Neuronal stem cell (in vitro differentiated cells): ENCODE measurements around the gene ASH1L.
A peak's percentile ranks its signal among the peaks of the same experiment; 100 is the strongest.

Experiments used
- DNase-seq: peaks from one replicate; pipeline ENCODE4 v3.0.0-alpha.2; 2013; ENCODE audit warnings: low spot score
- H2AFZ ChIP-seq: one replicate; pipeline ENCODE4 v1.6.1; 2013; ENCODE audit warnings: mild to moderate bottlenecking, low read length, inconsistent platforms
- H2AK5ac ChIP-seq: 2 replicates; pipeline ENCODE4 v1.6.1; 2013; ENCODE audit warnings: low read depth, mild to moderate bottlenecking, inconsistent platforms, low read length, moderate library complexity, mixed read lengths
- H2BK120ac ChIP-seq: 2 replicates; pipeline ENCODE4 v1.6.1; 2013; ENCODE audit warnings: low read depth, mild to moderate bottlenecking, inconsistent platforms, low read length, moderate library complexity, mixed read lengths
- H2BK12ac ChIP-seq: one replicate; pipeline ENCODE4 v1.6.1; 2013; ENCODE audit warnings: low read length, inconsistent platforms
- H2BK15ac ChIP-seq: 2 replicates; pipeline ENCODE4 v1.6.1; 2013; ENCODE audit warnings: mild to moderate bottlenecking, low read length, inconsistent platforms, mixed read lengths
- H2BK5ac ChIP-seq: one replicate; pipeline ENCODE4 v1.6.1; 2013; ENCODE audit warnings: inconsistent platforms, mild to moderate bottlenecking, low read length, moderate library complexity
- H3K14ac ChIP-seq: one replicate; pipeline ENCODE4 v1.6.1; 2013; ENCODE audit warnings: low read length, inconsistent platforms
- H3K18ac ChIP-seq: 2 replicates; pipeline ENCODE4 v1.6.1; 2013; ENCODE audit warnings: low read length, inconsistent platforms
- H3K23ac ChIP-seq: 2 replicates; pipeline ENCODE4 v1.6.1; 2013; ENCODE audit warnings: low read depth, mild to moderate bottlenecking, mixed read lengths, low read length, inconsistent platforms; ENCODE audit not compliant: poor library complexity
- H3K27ac ChIP-seq: replicated peaks from 3 replicates; pipeline ENCODE4 v1.5.1; 2013; ENCODE audit warnings: low read length, inconsistent platforms
- H3K27me3 ChIP-seq, 3 experiments: 2 replicates each; pipeline ENCODE4 v1.6.1; 2013; ENCODE audit warnings: low read length in 3 of 3, mild to moderate bottlenecking in 2 of 3, inconsistent platforms in 1 of 3, low read depth in 1 of 3, mixed read lengths in 1 of 3, moderate library complexity in 1 of 3; ENCODE audit not compliant: control insufficient read depth in 3 of 3, insufficient read depth in 3 of 3
- H3K36me3 ChIP-seq, 2 donors: replicated peaks in 1 of 2; 2 replicates each; pipeline ENCODE4 v1.6.1; 2013; ENCODE audit warnings: low read length in 2 of 2; ENCODE audit not compliant: control insufficient read depth in 2 of 2, insufficient read depth in 2 of 2
- H3K4ac ChIP-seq: 2 replicates; pipeline ENCODE4 v1.6.1; 2013; ENCODE audit warnings: inconsistent platforms, mild to moderate bottlenecking, low read length, moderate library complexity
- H3K4me1 ChIP-seq, 2 donors: 1 replicate in 1 of 2; 2 replicates in 1 of 2; pipeline ENCODE4 v1.6.1; 2013; ENCODE audit warnings: low read length in 2 of 2, low read depth in 1 of 2; ENCODE audit not compliant: control insufficient read depth in 2 of 2, insufficient read depth in 1 of 2
- H3K4me2 ChIP-seq: one replicate; pipeline ENCODE4 v1.6.1; 2013; ENCODE audit warnings: mild to moderate bottlenecking, low read length, inconsistent platforms; ENCODE audit not compliant: insufficient read depth, poor library complexity, severe bottlenecking
- H3K4me3 ChIP-seq, 2 donors: 2 replicates each; pipeline ENCODE4 v1.5.1; 2013; ENCODE audit warnings: low read length in 2 of 2, mild to moderate bottlenecking in 2 of 2, inconsistent platforms in 1 of 2, moderate library complexity in 1 of 2
- H3K79me1 ChIP-seq: one replicate; pipeline ENCODE4 v1.6.1; 2013; ENCODE audit warnings: low read depth, mild to moderate bottlenecking, inconsistent platforms, low read length, moderate library complexity
- H3K9ac ChIP-seq: one replicate; pipeline ENCODE4 v1.6.1; 2013; ENCODE audit warnings: mild to moderate bottlenecking, low read depth, low read length, inconsistent platforms; ENCODE audit not compliant: poor library complexity
- H3K9me3 ChIP-seq, 2 donors: replicated peaks in 1 of 2; 2 replicates each; pipeline versions ENCODE3 to v1.6.1; 2013; ENCODE audit warnings: low read length in 2 of 2, mild to moderate bottlenecking in 2 of 2, inconsistent platforms in 1 of 2, low read depth in 1 of 2, mixed read lengths in 1 of 2, moderate library complexity in 1 of 2; ENCODE audit not compliant: control insufficient read depth in 2 of 2, insufficient read depth in 1 of 2
- H4K8ac ChIP-seq: one replicate; pipeline ENCODE4 v1.6.1; 2013; ENCODE audit warnings: low read depth, mild to moderate bottlenecking, inconsistent platforms, low read length, moderate library complexity
- H4K91ac ChIP-seq: one replicate; pipeline ENCODE4 v1.6.1; 2013; ENCODE audit warnings: low read length, low read depth, mild to moderate bottlenecking, inconsistent platforms; ENCODE audit not compliant: poor library complexity
- WGBS, 2 donors: extraction: QIAGEN DNeasy Blood & Tissue Kit; methylation state at CpG; one replicate each; pipeline ENCODE4 v1.1.7; 2013; ENCODE audit warnings: missing lambda C conversion rate in 2 of 2, mixed read lengths in 1 of 2; ENCODE audit not compliant: insufficient read length in 2 of 2, insufficient replicate concordance in 1 of 2; ENCODE audit errors: extremely low coverage in 2 of 2; 5-methylcytosine and 5-hydroxymethylcytosine counted together

The ASH1L gene

DNA sequence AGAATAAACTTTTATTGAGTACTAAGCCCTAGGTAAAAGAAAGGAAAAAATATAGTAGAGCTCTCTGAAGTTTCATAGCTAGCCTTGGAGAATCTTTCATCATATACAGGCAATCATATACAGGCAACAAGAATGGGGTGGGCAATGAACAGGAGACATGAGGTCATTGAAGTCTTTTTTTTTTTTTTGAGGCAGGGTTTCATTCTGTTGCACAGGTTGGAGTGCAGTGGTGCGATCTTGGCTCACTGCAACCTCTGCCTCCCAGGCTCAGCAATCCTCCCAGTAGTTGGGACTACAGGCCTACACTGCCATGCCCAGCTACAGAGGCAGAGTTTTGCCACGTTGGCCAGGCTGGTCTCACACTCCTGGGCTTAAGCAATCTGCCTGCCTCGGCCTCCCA, 219.8 kb downstream of the ASH1L start:
- no peak overlapping the region for H3K14ac ChIP-seq
- H4K91ac ChIP-seq = no peak overlapping the region
- no peak overlapping the region for H4K8ac ChIP-seq
- no peak overlapping the region for H3K23ac ChIP-seq
- no peak overlapping the region for H2BK15ac ChIP-seq
- H3K27me3 ChIP-seq = no peaks in the 10 kb centered on the region
- DNase-seq = no peak
- no peak overlapping the region for H3K9ac ChIP-seq
- no peak overlapping the region for H2AFZ ChIP-seq
- H3K4me3 ChIP-seq = no peak overlapping the region
- H3K4me2 ChIP-seq = no peak overlapping the region
- H3K79me1 ChIP-seq = no peaks in the 10 kb centered on the region
- no peaks in the 10 kb centered on the region for H3K4me1 ChIP-seq
- no CpG with 5 or more reads among the region's 3 CpGs for WGBS, 2 donors
- H2BK12ac ChIP-seq = no peak overlapping the region
- no peak overlapping the region for H3K4ac ChIP-seq
- no peak overlapping the region for H3K27ac ChIP-seq
- no peak overlapping the region for H3K18ac ChIP-seq
- H3K9me3 ChIP-seq = no peaks in the 10 kb centered on the region
- peaks cover 32 to 94% of the 10 kb centered on the region in 2 donors for H3K36me3 ChIP-seq
- H2AK5ac ChIP-seq = no peak overlapping the region
- H2BK5ac ChIP-seq = no peak overlapping the region
- H2BK120ac ChIP-seq = no peak overlapping the region

DNA sequence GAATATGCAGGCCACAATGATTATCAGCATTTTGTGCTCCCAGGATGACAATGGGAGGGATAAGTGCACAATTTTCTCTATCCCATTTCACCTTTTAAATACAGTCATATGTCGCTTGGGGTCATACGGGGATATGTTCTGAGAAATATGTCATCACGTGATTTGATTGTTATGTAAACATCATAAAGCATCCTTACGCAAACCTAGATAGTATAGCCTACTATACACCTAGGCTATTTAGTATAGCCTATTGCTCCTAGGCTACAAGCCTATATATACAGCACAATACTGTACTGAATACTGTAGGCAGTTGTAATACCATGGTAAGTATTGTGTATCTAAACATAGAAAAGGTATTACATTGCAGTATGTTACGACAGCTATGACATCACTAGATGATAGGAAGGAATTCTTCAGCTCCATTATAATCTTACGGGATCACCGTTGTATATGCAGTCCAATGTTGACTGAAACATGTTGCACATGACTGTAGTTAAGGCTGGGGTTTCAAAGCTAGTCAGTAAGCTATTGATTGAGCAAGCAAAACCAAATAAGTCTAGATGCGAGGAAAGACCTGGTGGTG, 223.0 kb downstream of the ASH1L start:
- H3K18ac ChIP-seq = no peak overlapping the region
- no peak overlapping the region for H2BK12ac ChIP-seq
- H2BK5ac ChIP-seq = no peak overlapping the region
- no peak overlapping the region for H3K9ac ChIP-seq
- H3K27me3 ChIP-seq = no peaks in the 10 kb centered on the region
- no peak overlapping the region for H3K23ac ChIP-seq
- H4K91ac ChIP-seq = no peak overlapping the region
- H3K4me2 ChIP-seq = no peak overlapping the region
- H3K27ac ChIP-seq = no peak overlapping the region
- no peak overlapping the region for H3K14ac ChIP-seq
- no peak overlapping the region for H2AFZ ChIP-seq
- H2AK5ac ChIP-seq = no peak overlapping the region
- DNase-seq = no peak
- WGBS, 2 donors = no CpG with 5 or more reads among the region's 8 CpGs
- no peaks in the 10 kb centered on the region for H3K4me1 ChIP-seq
- no peaks in the 10 kb centered on the region for H3K9me3 ChIP-seq
- H3K4ac ChIP-seq = no peak overlapping the region
- no peaks in the 10 kb centered on the region for H3K79me1 ChIP-seq
- H2BK15ac ChIP-seq = no peak overlapping the region
- H4K8ac ChIP-seq = no peak overlapping the region
- no peak overlapping the region for H3K4me3 ChIP-seq
- peaks cover 36 to 97% of the 10 kb centered on the region in 2 donors for H3K36me3 ChIP-seq
- no peak overlapping the region for H2BK120ac ChIP-seq

DNA sequence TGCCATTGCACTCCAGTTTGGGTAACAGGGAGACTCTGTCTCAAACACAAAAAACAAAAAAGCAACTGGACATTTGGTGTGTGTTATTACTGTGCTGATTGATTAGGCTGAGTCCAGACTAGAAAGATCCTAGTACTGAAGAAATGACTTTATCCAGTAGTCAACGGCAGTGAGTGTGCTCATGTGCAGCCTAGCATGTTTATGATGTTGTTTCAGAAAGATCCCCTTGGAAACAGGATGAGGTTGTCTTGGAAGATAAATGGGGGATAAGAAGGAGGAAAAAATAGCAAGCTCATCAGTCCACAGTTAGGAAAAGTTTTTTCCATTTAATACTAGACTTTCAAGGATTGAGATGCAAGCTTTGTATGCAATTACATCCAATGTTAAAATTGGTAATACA, 227.6 kb downstream of the ASH1L start:
- H3K79me1 ChIP-seq = no peaks in the 10 kb centered on the region

DNA sequence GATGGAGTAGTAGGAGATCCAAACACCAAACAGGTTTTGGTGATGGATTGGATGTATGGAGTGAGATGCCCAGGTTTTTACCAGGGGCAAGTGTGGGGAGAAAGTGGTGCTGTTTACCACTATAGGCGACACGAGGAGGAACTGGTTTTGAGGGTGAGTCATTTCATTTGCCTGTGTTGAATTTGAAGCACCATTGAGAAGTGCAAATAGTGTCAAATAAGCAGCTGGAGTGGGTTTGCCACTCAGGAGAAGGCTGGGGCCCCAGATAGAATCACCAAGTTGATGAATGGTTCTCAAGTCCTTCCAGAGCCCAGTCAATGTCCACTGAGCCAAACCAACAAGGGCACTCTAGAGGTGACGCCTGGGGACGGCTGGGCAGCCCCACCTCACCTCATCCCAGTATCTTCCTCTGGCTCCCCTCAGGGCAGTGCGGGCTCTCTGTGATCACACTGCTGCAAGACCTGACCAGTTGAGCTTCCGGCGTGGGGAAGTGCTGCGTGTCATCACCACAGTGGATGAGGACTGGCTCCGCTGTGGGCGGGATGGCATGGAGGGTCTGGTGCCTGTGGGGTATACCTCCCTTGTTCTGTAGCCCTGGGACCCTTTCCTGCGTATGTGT, 232.5 kb downstream of the ASH1L start:
- Histone ChIP-seq H3K18ac (no peak overlapping the region), H2BK12ac (no peak overlapping the region), H3K27ac (no peak overlapping the region), H4K91ac (no peak overlapping the region), H3K36me3 (peaks cover 33 to 76% of the 10 kb centered on the region in 2 donors), H2BK5ac (no peak overlapping the region), H3K27me3 (no peaks in the 10 kb centered on the region), H2BK15ac (no peak overlapping the region), H3K4me1 (peaks cover 7 to 9% of the 10 kb centered on the region in 2 donors), H3K79me1 (peaks cover 15% of the 10 kb centered on the region), H3K9ac (peak overlapping the region; percentile 24), H4K8ac (no peak overlapping the region), H3K4me2 (no peak overlapping the region), H3K9me3 (no peaks in the 10 kb centered on the region), H2AK5ac (no peak overlapping the region), H2AFZ (no peak overlapping the region), H3K4me3 (peak overlapping the region in 1 of 2 donors; percentile 44), H3K4ac (no peak overlapping the region), H2BK120ac (no peak overlapping the region), H3K23ac (no peak overlapping the region), H3K14ac (no peak overlapping the region)
- no CpG with 5 or more reads among the region's 11 CpGs for WGBS, 2 donors
- no peak for DNase-seq

More for the DNA sequence above, 227.6 kb downstream of the ASH1L start:
- Histone ChIP-seq H3K36me3 (peaks cover 27 to 83% of the 10 kb centered on the region in 2 donors), H2BK5ac (no peak overlapping the region), H3K4me2 (no peak overlapping the region), H3K27ac (no peak overlapping the region), H2BK120ac (no peak overlapping the region), H3K4me3 (no peak overlapping the region), H3K23ac (no peak overlapping the region), H4K8ac (no peak overlapping the region), H2AK5ac (no peak overlapping the region), H3K18ac (no peak overlapping the region), H2BK15ac (no peak overlapping the region), H2AFZ (no peak overlapping the region), H3K9ac (no peak overlapping the region), H4K91ac (no peak overlapping the region), H3K27me3 (no peaks in the 10 kb centered on the region), H3K4me1 (no peaks in the 10 kb centered on the region), H3K4ac (no peak overlapping the region), H3K9me3 (no peaks in the 10 kb centered on the region), H2BK12ac (no peak overlapping the region), H3K14ac (no peak overlapping the region)
- DNase-seq = no peak
- no CpG with 5 or more reads among the region's 1 CpG for WGBS, 2 donors
